BLaER1 (cell line): ENCODE measurements around the gene MOSPD3.

Source experiments
- H3K27ac ChIP-seq: shearing (Covaris generic); formaldehyde crosslinking; 2 replicates; pipeline ENCODE4 v1.8.1; 2022
- H3K27me3 ChIP-seq: shearing (Covaris generic); formaldehyde crosslinking; 2 replicates; pipeline ENCODE4 v1.8.1; 2022
- H3K36me3 ChIP-seq: shearing (Covaris generic); formaldehyde crosslinking; 2 replicates; pipeline ENCODE4 v1.8.1; 2022
- H3K4me1 ChIP-seq: shearing (Covaris generic); formaldehyde crosslinking; 2 replicates; pipeline ENCODE4 v1.8.1; 2022
- H3K4me2 ChIP-seq: shearing (Covaris generic); formaldehyde crosslinking; 2 replicates; pipeline ENCODE4 v1.8.1; 2022
- H3K4me3 ChIP-seq: shearing (Covaris generic); formaldehyde crosslinking; 2 replicates; pipeline ENCODE4 v1.8.1; 2022
- H3K9ac ChIP-seq: shearing (Covaris generic); formaldehyde crosslinking; 2 replicates; pipeline ENCODE4 v1.8.1; 2022
- H3K9me3 ChIP-seq: shearing (Covaris generic); formaldehyde crosslinking; 2 replicates; pipeline ENCODE4 v1.8.1; 2022
- H4K20me1 ChIP-seq: shearing (Covaris generic); formaldehyde crosslinking; 2 replicates; pipeline ENCODE4 v1.8.1; 2022
- Cebpa-rat ChIP-seq: shearing (Covaris generic); IDR thresholded peaks from 2 replicates; pipeline ENCODE4 v1.8.1; 2022

The MOSPD3 gene

GRCh38 chr7:100632951-100633717 is 20.8 kb downstream of the MOSPD3 start:
- peak overlapping the region; percentile 85 for H3K9ac ChIP-seq
- no peaks in the 10 kb centered on the region for H3K27me3 ChIP-seq
- H3K27ac ChIP-seq = peak overlapping the region; percentile 87
- peaks cover 17% of the 10 kb centered on the region for H3K36me3 ChIP-seq
- H3K4me2 ChIP-seq = peak overlapping the region; percentile 90
- H4K20me1 ChIP-seq = no peaks in the 10 kb centered on the region
- TF ChIP-seq Cebpa-rat = no peak
- peak overlapping the region; percentile 87 for H3K4me3 ChIP-seq
- H3K4me1 ChIP-seq = peaks cover 62% of the 10 kb centered on the region
- no peaks in the 10 kb centered on the region for H3K9me3 ChIP-seq

- Histone ChIP-seq H3K27ac (no peak overlapping the region), H3K4me3 (no peak overlapping the region), H3K27me3 (no peaks in the 10 kb centered on the region), H3K4me1 (peaks cover 15% of the 10 kb centered on the region), H3K9ac (no peak overlapping the region), H3K36me3 (no peaks in the 10 kb centered on the region), H3K4me2 (no peak overlapping the region), H3K9me3 (no peaks in the 10 kb centered on the region), H4K20me1 (no peaks in the 10 kb centered on the region)
- TF ChIP-seq Cebpa-rat = no peak
Observed at GRCh38 chr7:100639995-100640516, 27.7 kb downstream of the MOSPD3 start.

DNA sequence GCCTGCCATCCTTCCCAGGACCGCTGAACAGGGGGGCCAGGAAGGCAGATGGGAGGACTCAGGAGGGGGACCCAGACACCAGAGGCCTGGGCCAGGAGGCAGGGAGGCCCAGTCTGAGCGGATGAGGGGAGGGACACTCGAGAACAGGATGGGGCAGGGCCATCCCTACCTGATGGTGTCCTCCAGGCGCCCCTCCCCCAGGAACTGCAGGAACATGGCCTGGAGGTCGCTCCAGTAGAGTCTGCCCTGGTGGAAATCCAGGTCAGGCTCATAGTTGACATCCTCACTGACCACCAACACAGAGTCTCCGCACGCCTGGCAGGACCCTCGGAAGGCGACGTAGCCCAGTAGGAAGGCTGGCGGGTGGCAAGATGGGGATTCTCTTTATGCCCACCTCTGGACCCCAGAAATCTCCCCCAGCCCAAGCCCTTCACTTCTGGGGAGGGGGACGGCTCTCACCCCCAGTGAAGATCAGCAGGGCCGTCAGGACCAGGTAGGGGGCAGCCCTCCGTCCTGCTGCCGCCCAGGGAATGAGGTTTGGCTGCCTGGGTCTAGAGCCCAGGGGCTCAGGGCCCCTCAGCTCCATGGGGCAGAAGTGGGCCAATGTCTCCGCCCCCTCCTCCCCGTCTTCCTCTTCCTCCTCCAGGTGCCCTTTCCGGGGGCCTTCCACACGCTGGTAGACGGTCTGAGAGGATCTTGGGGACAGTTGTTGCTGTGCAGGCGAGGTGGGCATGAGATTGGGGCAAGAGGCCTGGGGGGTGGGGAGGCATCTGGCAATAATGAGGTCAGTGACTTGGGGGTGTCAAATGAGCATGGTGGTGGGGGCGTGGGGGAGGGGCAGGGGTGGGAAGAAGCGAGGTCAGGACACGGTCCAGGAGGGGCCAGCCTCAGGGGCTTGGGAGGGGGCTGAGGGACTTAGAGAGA is 28.4 kb downstream of the MOSPD3 start:
- Histone ChIP-seq H3K27me3 (no peaks in the 10 kb centered on the region), H3K4me1 (peaks cover 14% of the 10 kb centered on the region), H3K9me3 (no peaks in the 10 kb centered on the region), H4K20me1 (no peaks in the 10 kb centered on the region), H3K36me3 (no peaks in the 10 kb centered on the region), H3K4me3 (no peak overlapping the region), H3K9ac (no peak overlapping the region), H3K27ac (no peak overlapping the region), H3K4me2 (no peak overlapping the region)
- TF ChIP-seq Cebpa-rat = no peak

GRCh38 chr7:100641463-100641859 is 29.1 kb downstream of the MOSPD3 start, which contains the start of gene TFR2:
TSS of gene TFR2 (minus strand) at chr7:100641552. CDS start at chr7:100641509, 43 bp downstream.
- Histone ChIP-seq H4K20me1 (no peaks in the 10 kb centered on the region), H3K4me3 (no peak within 1 kb of the TSS), H3K4me2 (peak within 1 kb of the TSS; percentile 75), H3K27ac (no peak within 1 kb of the TSS), H3K4me1 (peaks cover 14% of the 10 kb centered on the region), H3K36me3 (no peaks in the 10 kb centered on the region), H3K9ac (no peak within 1 kb of the TSS), H3K9me3 (no peaks in the 10 kb centered on the region), H3K27me3 (no peaks in the 10 kb centered on the region)
- no peak for TF ChIP-seq Cebpa-rat

DNA sequence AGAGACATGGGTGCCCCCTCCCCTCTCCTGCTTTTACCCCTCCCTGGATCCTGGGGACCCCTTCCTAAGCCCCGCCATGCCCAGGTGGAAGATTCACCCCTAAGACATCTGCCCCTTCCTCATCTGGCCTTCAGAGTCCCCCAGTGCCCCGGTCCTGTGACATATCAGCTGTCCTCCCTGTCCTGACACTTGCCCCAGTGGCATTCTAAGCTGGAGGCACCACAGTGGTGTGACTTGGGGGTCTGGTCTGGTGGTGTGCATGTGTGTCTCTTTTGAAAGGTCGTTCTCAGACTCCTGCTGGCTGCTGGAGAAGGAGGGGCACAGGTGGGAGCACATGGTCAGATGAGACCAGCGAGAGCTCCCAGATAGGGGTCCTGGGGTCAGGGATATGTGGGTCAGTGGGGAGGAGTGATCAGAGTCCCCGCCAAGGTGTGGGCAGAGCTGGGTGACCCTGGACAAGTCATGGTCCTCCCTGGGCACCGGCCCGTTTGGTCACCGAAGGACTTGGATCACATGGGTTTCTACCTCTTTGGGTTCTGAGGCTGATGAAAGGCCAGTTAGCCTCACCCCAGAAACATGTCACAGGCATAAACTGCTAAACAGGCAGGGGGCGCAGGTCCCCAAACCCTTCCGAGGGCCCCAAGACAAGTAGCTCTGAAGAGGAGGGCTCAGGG is 29.7 kb downstream of the MOSPD3 start:
- no peak overlapping the region for H3K27ac ChIP-seq
- no peaks in the 10 kb centered on the region for H3K27me3 ChIP-seq
- no peak for TF ChIP-seq Cebpa-rat
- no peak overlapping the region for H3K9ac ChIP-seq
- H3K4me3 ChIP-seq = no peak overlapping the region
- H3K9me3 ChIP-seq = no peaks in the 10 kb centered on the region
- H3K4me1 ChIP-seq = peaks cover 14% of the 10 kb centered on the region
- no peaks in the 10 kb centered on the region for H3K36me3 ChIP-seq
- no peaks in the 10 kb centered on the region for H4K20me1 ChIP-seq
- peak overlapping the region; percentile 75 for H3K4me2 ChIP-seq

DNA sequence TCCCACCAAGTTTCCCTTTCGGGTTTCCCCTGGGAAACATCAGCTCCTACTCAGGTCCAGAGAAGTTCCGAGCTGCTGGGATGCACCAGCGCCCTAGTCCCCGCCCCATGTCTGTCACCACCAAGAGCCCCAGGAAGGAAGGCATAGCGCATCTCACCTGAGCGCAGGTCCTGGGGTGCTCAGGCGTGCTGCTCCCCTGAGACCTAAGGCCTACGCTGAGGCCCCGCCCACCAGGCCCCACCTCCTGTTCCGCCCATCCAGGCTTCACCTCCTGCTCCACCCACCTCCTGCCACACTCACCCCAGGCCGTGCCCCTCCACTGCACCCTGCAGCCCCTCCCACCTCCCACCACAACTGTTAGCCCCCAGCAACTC is 30.2 kb downstream of the MOSPD3 start:
- Histone ChIP-seq H3K4me2 (peak overlapping the region; percentile 75), H3K36me3 (no peaks in the 10 kb centered on the region), H3K4me1 (peaks cover 14% of the 10 kb centered on the region), H3K27me3 (no peaks in the 10 kb centered on the region), H3K4me3 (no peak overlapping the region), H3K9ac (no peak overlapping the region), H4K20me1 (no peaks in the 10 kb centered on the region), H3K9me3 (no peaks in the 10 kb centered on the region), H3K27ac (no peak overlapping the region)
- no peak for TF ChIP-seq Cebpa-rat

GRCh38 chr7:100649826-100650565 is 37.7 kb downstream of the MOSPD3 start:
- H3K4me1 ChIP-seq = no peaks in the 10 kb centered on the region
- no peaks in the 10 kb centered on the region for H4K20me1 ChIP-seq
- no peak overlapping the region for H3K9ac ChIP-seq
- peaks cover 5% of the 10 kb centered on the region for H3K27me3 ChIP-seq
- no peaks in the 10 kb centered on the region for H3K9me3 ChIP-seq
- H3K4me3 ChIP-seq = no peak overlapping the region
- no peak for TF ChIP-seq Cebpa-rat
- no peaks in the 10 kb centered on the region for H3K36me3 ChIP-seq
- H3K4me2 ChIP-seq = no peak overlapping the region
- no peak overlapping the region for H3K27ac ChIP-seq

DNA sequence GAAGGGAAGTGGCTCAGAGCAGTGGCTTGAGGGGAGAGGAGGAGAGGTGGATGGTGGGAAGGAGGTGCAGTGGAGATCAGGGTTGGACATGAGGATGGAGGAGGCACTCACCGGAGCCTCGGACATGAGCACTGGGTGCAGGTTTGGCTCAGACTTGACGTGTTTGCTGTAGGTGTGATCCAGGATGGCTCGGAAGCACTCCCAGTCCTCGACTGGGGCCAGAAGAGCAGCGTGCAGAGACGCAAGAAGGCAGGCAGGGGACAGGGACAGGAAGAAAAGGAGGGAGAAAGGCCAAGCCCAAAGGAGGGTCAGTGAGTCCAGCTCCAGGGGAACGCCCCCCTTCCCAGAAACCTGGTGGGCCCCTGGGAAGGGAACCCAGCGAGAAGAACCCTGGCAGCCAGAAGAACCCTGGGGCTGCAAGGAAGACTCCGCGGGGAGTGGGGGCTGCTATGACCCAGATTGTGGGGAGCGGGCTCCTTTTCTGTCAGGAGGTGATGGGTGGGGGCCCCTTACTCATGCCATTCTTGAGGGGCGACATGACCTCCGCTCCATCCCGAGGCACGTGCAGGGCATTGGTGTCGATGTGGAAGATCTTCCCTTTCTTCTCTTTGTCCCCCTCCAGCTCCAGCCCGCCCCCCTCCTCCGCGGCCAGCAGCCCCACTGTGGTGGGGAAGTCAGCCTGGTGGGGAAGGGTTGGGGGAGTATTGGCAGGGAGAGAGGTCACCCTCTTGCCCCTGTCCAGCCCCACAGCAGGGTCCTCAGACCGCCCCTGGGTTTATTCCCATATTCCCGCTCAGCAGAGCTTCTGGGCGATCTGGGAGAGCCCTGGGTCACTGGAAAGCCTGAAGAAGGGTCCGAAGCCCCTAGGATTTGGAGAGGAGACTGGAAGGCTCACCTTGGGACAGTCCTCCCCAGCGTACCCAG is 42.8 kb downstream of the MOSPD3 start:
- H3K9me3 ChIP-seq = 0 out of 2 replicates have a peak, but pooled peaks cover 5% of the 10 kb centered on the region
- H4K20me1 ChIP-seq = no peaks in the 10 kb centered on the region
- H3K4me1 ChIP-seq = no peaks in the 10 kb centered on the region
- no peak overlapping the region for H3K4me2 ChIP-seq
- peaks cover 21% of the 10 kb centered on the region for H3K27me3 ChIP-seq
- no peak for TF ChIP-seq Cebpa-rat
- H3K9ac ChIP-seq = no peak overlapping the region
- H3K27ac ChIP-seq = no peak overlapping the region
- no peak overlapping the region for H3K4me3 ChIP-seq
- H3K36me3 ChIP-seq = no peaks in the 10 kb centered on the region
